Upper lobe of right lung (tissue), 1 donor: Measurements from ENCODE around the gene STAG2. TPM values are rescaled to one million over a fixed set of nuclear protein-coding genes. Genes with fewer than 3 reads are reported as not detected.
"Not testable (repeated sequence)": the region's sequence is repeated elsewhere in the genome, so short reads cannot be mapped to it uniquely, and the experiment has no call there.

Experiments
- ATAC-seq: fragments of 200-7000 bp; cut with Tn5 transposase; one replicate; pipeline ENCODE4 v1.9.1; 2020; ENCODE audit warnings: mild to moderate bottlenecking, moderate library complexity
- DNase-seq: peaks from one replicate; pipeline ENCODE4 v3.0.0-alpha.2; 2020
- H3K27ac ChIP-seq: fragments of 200-600 bp; one replicate; pipeline ENCODE4 v1.8.0; 2022
- H3K27me3 ChIP-seq: fragments of 200-600 bp; one replicate; pipeline ENCODE4 v1.8.0; 2022; ENCODE audit warnings: mild to moderate bottlenecking
- H3K36me3 ChIP-seq: fragments of 200-600 bp; one replicate; pipeline ENCODE4 v1.8.0; 2022
- H3K4me1 ChIP-seq: fragments of 200-600 bp; one replicate; pipeline ENCODE4 v1.8.0; 2022
- H3K4me3 ChIP-seq: fragments of 200-600 bp; one replicate; pipeline ENCODE4 v1.8.0; 2022; ENCODE audit warnings: mild to moderate bottlenecking
- H3K9me3 ChIP-seq: fragments of 200-600 bp; one replicate; pipeline ENCODE4 v1.8.0; 2022
- CTCF ChIP-seq: fragments of 200-600 bp; IDR thresholded peaks from one replicate; pipeline ENCODE4 v1.8.0; 2022; ENCODE audit warnings: antibody characterized with exemption
- intact Hi-C: fragments of 100-400 bp; cut with DNase I; formaldehyde crosslinking; loops from one replicate; pipeline ENCODE4 v1.11.0; 2022
- total RNA-seq: library from RNA; stranded (reverse); fragmentation: NEBNext Ultra II Directional; extraction: Animal tissue kit (Norgen Biotek cat#: 25700); gene quantifications from one replicate; pipeline ENCODE4 v1.2.1, GENCODE V29; 2021
- donor health status: DM: no; HTN: yes; CAD: no; lungs with severe emphysema.

Gene STAG2
- total RNA-seq, 1 donor from 2014 or later, result 71.4 TPM

GRCh38 chrX:124113621-124114600 is 152.4 kb downstream of the STAG2 start:
- H3K9me3 ChIP-seq, result no peaks in the 10 kb centered on the region
- H3K4me1 ChIP-seq, result no peaks in the 10 kb centered on the region
- DNase-seq (no peak), ATAC-seq (no peak)
- H3K4me3 ChIP-seq, result no peak overlapping the region
- no peak overlapping the region for H3K27ac ChIP-seq
- no peak for TF ChIP-seq CTCF
- no peaks in the 10 kb centered on the region for H3K36me3 ChIP-seq
- H3K27me3 ChIP-seq, result no peaks in the 10 kb centered on the region
- intact Hi-C loops, result no loop called here

- H3K36me3 ChIP-seq, result no peaks in the 10 kb centered on the region
- H3K27ac ChIP-seq, result no peak overlapping the region
- ATAC-seq (no peak), DNase-seq (no peak)
- H3K27me3 ChIP-seq, result no peaks in the 10 kb centered on the region
- no peaks in the 10 kb centered on the region for H3K4me1 ChIP-seq
- H3K4me3 ChIP-seq, result no peak overlapping the region
- no peak for TF ChIP-seq CTCF
- intact Hi-C loops, result no loop called here
- no peaks in the 10 kb centered on the region for H3K9me3 ChIP-seq
Observed at GRCh38 chrX:124117325-124117724, 155.8 kb downstream of the STAG2 start.

GRCh38 chrX:124125471-124125870 is 164.0 kb downstream of the STAG2 start:
- Histone ChIP-seq H3K27ac (no peak overlapping the region), H3K27me3 (no peaks in the 10 kb centered on the region), H3K36me3 (no peaks in the 10 kb centered on the region), H3K9me3 (no peaks in the 10 kb centered on the region), H3K4me1 (no peaks in the 10 kb centered on the region), H3K4me3 (no peak overlapping the region)
- intact Hi-C loops, result no loop called here
- DNase-seq, result no peak
- no peak for ATAC-seq
- TF ChIP-seq CTCF, result no peak

GRCh38 chrX:124127496-124127895 is 166.0 kb downstream of the STAG2 start:
- intact Hi-C loops, result no loop called here
- H3K4me3 ChIP-seq, result no peak overlapping the region
- DNase-seq, result no peak

GRCh38 chrX:124132437-124132836 is 170.9 kb downstream of the STAG2 start:
- H3K27ac ChIP-seq, DNase-seq, H3K36me3 ChIP-seq, intact Hi-C loops, H3K4me1 ChIP-seq, ATAC-seq, H3K27me3 ChIP-seq, H3K4me3 ChIP-seq, H3K9me3 ChIP-seq: not testable (repeated sequence)

More at GRCh38 chrX:124127496-124127895, 166.0 kb downstream of the STAG2 start:
- no peaks in the 10 kb centered on the region for H3K36me3 ChIP-seq
- no peaks in the 10 kb centered on the region for H3K9me3 ChIP-seq
- H3K27me3 ChIP-seq, result no peaks in the 10 kb centered on the region
- no peak overlapping the region for H3K27ac ChIP-seq
- no peak for TF ChIP-seq CTCF
- H3K4me1 ChIP-seq, result no peaks in the 10 kb centered on the region
- no peak for ATAC-seq

- Histone ChIP-seq H3K36me3 (no peaks in the 10 kb centered on the region), H3K4me3 (no peak overlapping the region), H3K4me1 (no peaks in the 10 kb centered on the region), H3K27me3 (no peaks in the 10 kb centered on the region), H3K27ac (no peak overlapping the region), H3K9me3 (no peaks in the 10 kb centered on the region)
- no peak for TF ChIP-seq CTCF
- no peak for ATAC-seq
- DNase-seq, result no peak
- intact Hi-C loops, result no loop called here
Observed at GRCh38 chrX:124145749-124146148, 184.2 kb downstream of the STAG2 start.
